GM21515 (cell line): ENCODE results near the gene GOLGA8M.
"Not testable (repeated sequence)": the region's sequence is repeated elsewhere in the genome, so short reads cannot be mapped to it uniquely, and the experiment has no call there.

Source experiments
- ATAC-seq: cut with Tn5 transposase; IDR thresholded peaks from one replicate; pipeline ENCODE4 v1.9.1; 2021; ENCODE audit not compliant: unreplicated experiment

Gene GOLGA8M

GRCh38 chr15:28712270-28712669 lies at the start of gene GOLGA8M:
TSS of gene GOLGA8M (minus strand) at chr15:28712421. CDS start at chr15:28712323, 98 bp downstream.
- not testable (repeated sequence) for ATAC-seq

GRCh38 chr15:28742890-28743289 lies 30.7 kb upstream of the GOLGA8M start:
- not testable (repeated sequence) for ATAC-seq

- not testable (repeated sequence) for ATAC-seq
Observed at GRCh38 chr15:28738590-28739292, 26.5 kb upstream of the GOLGA8M start.

- ATAC-seq = peak; percentile 24
Observed at GRCh38 chr15:28738200-28738561, 26.0 kb upstream of the GOLGA8M start.

- peak; percentile 51 for ATAC-seq
Observed at GRCh38 chr15:28737521-28738199, 25.4 kb upstream of the GOLGA8M start.

GRCh38 chr15:28728061-28728460 lies 15.8 kb upstream of the GOLGA8M start:
- ATAC-seq = not testable (repeated sequence)

- ATAC-seq = not testable (repeated sequence)
Observed at GRCh38 chr15:28727026-28727425, 14.8 kb upstream of the GOLGA8M start.

- no peak for ATAC-seq
Observed at GRCh38 chr15:28726102-28726501, 13.9 kb upstream of the GOLGA8M start.

GRCh38 chr15:28725556-28725955 lies 13.3 kb upstream of the GOLGA8M start:
- ATAC-seq = no peak

GRCh38 chr15:28723986-28724385 lies 11.8 kb upstream of the GOLGA8M start:
- not testable (repeated sequence) for ATAC-seq

GRCh38 chr15:28719626-28720025 lies 7.4 kb upstream of the GOLGA8M start:
- not testable (repeated sequence) for ATAC-seq

- not testable (repeated sequence) for ATAC-seq
Observed at GRCh38 chr15:28718576-28718975, 6.4 kb upstream of the GOLGA8M start.

GRCh38 chr15:28714176-28714575 lies 2.0 kb upstream of the GOLGA8M start:
- not testable (repeated sequence) for ATAC-seq

GRCh38 chr15:28703927-28704326 lies 8.3 kb downstream of the GOLGA8M start:
- not testable (repeated sequence) for ATAC-seq

- ATAC-seq = not testable (repeated sequence)
Observed at GRCh38 chr15:28702427-28702826, 9.8 kb downstream of the GOLGA8M start.

GRCh38 chr15:28694006-28694751 lies 18.0 kb downstream of the GOLGA8M start:
- ATAC-seq = not testable (repeated sequence)

GRCh38 chr15:28693021-28693420 lies 19.2 kb downstream of the GOLGA8M start:
- ATAC-seq = not testable (repeated sequence)

- not testable (repeated sequence) for ATAC-seq
Observed at GRCh38 chr15:28673533-28673932, 38.7 kb downstream of the GOLGA8M start.

GRCh38 chr15:28672122-28672521 lies 40.1 kb downstream of the GOLGA8M start:
- ATAC-seq = not testable (repeated sequence)

GRCh38 chr15:28666402-28666801 lies 45.8 kb downstream of the GOLGA8M start:
- not testable (repeated sequence) for ATAC-seq

- ATAC-seq = not testable (repeated sequence)
Observed at GRCh38 chr15:28664575-28664974, 47.6 kb downstream of the GOLGA8M start.
